NCI-H2029 treated with DMSO at 0.1 percent for 48 hours (cell line): ENCODE measurements around the gene SLC17A8.
"Not testable (repeated sequence)": the region's sequence is repeated elsewhere in the genome, so short reads cannot be mapped to it uniquely, and the experiment has no call there.

Source experiments
- DNase-seq: peaks from one replicate; lab custom pipeline; 2025; lab: John Stamatoyannopoulos, UW

The SLC17A8 gene

DNA sequence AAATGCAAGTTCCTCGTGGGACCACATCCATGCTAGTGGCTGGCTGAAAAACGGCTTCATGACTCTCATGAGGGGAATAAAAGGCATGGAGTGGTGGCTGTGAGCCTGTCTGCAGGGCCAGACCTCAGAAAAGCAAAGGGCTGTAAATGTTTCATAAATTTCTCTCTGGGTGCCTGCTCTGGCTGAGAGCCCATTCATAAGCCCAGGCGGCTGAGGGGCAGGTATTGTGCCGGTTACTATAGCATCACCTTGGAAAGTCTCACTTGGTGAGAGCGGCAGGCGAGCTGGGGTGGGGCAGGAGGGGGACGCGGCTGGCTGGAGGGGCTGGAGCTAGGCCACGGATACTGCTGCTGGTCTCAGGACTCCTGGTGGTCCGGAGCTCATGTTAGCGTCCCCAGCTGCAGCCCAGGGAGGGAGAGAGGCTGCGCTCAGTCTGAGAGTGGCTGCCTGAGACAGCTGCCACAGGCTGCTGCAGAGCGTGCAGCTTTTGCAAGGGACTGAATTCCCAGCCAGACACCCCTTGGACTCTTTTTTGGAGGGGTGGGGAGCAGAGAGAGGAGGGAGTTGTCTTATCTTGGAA lies at the start of gene SLC17A8:
Gene SLC17A8, plus strand, starts transcription at position 431 of the 580 bp plus-strand sequence. CDS start 318 bp downstream, outside the sequence.
- DNase-seq: no peak

DNA sequence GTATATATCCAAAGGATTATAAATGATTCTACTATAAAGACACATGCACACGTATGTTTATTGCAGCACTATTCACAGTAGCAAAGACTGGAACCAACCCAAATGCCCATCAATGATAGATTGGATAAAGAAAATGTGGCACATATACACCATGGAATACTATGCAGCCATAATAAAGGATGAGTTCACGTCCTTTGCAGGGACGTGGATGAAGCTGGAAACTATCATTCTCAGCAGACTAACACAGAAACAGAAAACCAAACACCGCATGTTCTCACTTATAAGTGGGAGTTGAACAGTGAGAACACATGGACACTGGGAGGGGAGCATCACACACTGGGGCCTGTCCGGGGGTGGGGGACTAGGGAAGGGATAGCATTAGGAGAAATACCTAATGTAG lies 48.7 kb upstream of the SLC17A8 start:
- DNase-seq: not testable (repeated sequence)

DNA sequence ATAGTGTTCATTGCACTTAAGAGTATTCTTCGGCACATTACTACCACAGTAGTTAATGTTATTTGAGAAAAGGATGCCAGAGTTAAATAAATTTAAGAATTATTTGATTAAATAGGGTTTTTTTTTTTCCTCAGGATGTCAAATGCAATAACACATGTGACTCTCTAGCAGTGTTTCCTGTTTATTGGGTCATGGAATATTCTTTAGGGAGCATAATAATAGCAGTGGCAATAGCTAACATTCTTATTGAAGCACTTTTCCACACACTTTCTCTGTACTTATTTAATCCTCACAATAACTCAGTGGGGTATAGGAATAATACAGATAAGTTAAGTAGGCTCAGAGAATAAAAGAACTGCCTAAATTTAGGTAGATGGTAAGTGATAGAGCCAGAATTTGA lies 45.6 kb upstream of the SLC17A8 start:
- DNase-seq: no peak

DNA sequence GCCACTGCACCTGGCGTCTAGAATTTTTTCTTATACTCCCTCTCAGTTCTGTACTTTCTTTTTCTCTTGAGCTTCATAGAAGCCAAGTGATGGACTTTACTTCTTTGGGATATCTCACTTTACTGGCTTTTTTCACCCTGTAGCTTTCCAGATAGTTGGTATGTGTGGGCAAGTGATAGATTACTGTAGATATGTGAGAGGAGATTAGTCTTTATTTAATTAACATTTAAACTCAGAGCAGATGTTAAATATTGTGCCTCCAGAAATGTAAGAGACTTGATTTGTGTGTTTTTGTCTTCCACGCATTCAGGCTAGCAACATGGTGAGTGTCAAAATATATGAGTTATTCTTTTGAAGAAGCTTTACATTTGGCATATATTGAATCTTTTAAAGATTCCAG lies 39.5 kb upstream of the SLC17A8 start:
- DNase-seq: no peak

DNA sequence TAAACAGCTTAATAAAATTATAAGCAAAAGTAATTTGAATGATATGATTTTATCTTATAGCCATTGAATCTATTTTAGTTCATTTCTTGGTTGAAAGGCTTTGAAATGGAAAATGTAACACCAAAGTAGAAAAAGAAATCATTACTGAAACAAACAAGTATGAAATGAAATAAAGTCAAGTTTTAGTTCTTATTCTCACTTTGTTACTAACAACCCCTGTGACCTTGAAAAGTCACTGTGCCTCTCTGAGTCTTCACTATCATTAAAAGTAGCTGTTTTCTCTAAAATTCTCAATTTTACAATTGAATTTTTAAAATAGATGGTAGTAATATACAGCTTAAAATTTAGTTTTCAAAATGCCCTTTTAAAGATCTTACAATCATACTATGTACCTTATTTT lies 32.4 kb upstream of the SLC17A8 start:
- DNase-seq: no peak

DNA sequence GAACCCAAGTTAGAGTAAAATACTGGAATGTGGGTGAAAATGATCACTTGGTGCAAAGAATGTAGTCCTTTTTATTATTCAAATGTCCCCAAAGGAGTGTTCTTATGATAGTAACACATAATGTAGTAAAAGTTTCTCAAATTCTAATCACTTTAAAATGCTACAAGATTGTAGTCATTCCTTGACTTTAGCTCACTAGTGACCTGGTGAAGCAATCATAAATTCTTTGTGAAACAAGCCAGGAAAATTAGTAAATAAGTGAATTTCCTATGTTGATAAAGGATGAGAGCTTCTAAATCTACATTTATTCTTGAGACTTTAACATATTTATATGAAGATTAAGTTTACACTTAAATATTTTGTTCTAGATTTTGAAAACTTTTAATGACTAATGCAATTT lies 30.7 kb upstream of the SLC17A8 start:
- no peak for DNase-seq

DNA sequence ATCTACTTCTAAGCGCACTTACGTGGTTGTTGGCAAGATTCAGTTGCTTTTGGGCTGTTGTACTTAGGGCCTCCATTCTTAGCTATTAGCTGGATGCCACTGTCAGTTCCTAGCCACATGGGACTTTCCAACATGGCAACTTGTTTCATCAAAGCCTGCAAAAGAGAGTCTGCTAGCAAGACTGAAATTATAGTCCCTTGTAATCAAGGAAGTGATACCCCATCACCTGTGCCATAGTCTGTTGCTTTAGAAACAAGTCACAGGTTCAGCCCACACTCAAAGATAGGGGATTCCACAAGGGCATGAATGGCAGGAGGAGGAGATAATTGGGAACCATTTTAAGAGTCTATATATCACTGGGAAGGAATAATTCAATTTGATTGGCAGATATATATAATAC lies 27.1 kb upstream of the SLC17A8 start:
- no peak for DNase-seq

DNA sequence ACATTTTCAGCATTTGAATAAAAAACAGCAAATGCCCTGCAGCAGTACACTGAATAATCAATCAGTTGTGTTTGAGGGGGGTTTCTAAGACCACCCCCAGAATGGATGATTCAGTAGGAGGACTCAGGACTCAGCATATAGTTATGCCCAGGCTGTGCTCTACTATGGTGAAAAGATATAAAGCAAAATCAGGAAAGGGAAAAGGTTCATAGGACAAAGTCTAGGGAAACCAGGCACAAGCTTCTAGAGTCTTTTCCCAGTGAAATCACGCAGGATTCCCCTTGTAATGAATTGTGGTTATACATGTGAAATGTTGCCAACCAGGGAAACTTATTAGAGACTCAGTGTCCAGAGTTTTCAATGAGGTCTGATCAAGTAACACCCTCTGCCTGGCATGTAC lies 25.0 kb upstream of the SLC17A8 start:
- DNase-seq: no peak

DNA sequence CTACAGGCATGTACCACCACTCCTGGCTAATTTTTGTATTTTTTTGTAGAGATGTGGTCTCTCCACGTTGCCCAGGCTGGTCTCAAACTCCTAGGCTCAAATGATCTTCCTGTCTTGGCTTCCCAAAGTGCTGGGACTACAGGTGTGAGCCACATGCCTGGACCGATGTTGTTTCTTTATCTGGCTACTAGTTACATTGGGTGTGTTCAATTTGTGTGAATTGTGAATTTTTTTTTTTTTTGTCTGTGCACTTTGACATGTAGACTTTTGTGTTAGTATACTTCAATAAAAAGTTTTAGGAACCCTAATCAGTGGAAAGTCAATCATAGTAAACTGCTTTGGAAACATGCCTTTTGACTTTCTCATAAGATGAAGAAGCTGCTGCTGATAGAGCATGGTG lies 24.0 kb upstream of the SLC17A8 start:
- no peak for DNase-seq

DNA sequence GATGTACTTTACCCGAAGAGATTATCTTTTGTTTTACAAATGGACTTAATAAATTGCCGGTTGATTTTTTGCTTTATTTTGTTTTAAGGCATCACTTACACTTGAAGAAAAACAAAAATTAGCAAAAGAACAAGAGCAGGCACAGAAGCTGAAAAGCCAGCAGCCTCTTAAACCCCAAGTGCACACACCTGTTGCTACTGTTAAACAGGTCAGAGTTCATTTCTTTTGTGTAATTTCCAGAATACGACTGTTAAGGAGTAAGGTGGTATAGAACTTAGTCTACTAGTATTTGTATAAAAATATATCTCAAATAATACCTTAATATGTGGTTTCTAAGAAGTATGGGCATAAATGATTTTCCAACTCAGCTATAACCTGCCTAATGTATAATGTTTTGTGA lies 19.6 kb upstream of the SLC17A8 start:
- DNase-seq: no peak

DNA sequence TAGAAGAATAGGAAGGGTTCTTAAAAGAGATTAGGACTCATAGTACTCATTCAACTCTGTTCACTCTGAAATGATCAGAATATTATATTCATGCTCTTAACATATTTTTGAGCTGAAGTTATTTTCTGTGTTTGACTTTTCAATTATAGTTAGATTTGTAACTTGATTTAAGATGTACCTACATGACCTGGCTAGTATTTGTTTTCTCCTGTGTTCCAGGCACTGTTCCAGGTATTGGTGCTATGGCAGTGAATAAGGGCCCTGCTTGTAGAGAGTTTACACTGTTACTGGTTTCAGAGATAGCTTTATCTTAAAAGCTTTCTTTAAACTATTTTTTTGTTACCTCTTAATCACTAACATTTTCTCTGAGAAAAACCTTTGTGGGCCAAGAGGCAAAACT lies 19.1 kb upstream of the SLC17A8 start:
- DNase-seq: peak; percentile 44

DNA sequence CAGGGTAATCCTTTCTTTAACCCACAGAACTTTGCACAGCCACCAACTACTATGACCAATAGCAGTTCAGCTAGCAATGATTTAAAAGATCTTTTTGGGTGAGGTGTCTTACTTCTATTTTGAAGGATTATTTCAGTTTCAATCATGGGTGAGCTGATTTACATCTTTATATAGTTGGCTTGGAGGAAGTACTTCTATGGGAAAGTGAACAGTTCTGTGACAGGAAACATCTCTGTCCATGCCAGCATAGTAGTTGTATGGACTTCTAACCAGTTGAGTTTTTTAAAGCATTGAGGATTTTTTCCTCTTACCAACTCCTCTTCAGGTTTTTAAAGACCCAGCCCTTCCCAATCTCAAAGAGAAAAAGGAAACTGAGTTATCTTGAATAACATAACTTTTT lies 17.8 kb upstream of the SLC17A8 start:
- DNase-seq: no peak

DNA sequence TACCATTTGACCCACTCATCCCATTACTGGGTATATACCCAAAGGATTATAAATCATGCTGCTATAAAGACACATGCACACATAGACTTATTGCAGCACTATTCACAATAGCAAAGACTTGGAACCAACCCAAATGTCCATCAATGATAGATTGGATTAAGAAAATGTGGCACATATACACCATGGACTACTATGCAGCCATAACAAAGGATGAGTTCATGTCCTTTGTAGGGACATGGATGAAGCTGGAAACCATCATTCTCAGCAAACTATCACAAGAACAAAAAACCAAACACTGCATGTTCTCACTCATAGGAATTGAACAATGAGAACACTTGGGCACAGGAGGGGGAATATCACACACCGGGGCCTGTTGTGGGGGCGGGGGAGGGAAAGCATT lies 14.0 kb upstream of the SLC17A8 start:
- not testable (repeated sequence) for DNase-seq

DNA sequence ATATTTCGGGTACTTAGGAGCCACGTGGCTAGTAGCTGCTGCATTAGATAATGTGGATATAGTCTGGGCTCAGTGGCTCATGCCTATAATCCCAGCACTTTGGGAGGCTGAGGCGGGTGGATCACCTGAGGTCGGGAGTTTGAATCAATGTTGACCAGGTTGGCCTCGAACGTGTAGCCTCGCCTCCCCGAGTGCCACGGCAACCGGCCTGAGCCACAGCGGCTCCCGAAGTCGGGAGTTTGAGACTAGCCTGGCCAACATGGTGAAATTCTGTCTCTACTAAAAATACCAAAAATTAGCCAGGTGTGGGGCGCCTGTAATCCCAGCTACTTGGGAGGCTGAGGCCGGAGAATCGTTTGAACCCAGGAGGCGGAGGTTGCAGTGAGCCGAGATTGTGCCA lies 12.5 kb upstream of the SLC17A8 start:
- DNase-seq: not testable (repeated sequence)

DNA sequence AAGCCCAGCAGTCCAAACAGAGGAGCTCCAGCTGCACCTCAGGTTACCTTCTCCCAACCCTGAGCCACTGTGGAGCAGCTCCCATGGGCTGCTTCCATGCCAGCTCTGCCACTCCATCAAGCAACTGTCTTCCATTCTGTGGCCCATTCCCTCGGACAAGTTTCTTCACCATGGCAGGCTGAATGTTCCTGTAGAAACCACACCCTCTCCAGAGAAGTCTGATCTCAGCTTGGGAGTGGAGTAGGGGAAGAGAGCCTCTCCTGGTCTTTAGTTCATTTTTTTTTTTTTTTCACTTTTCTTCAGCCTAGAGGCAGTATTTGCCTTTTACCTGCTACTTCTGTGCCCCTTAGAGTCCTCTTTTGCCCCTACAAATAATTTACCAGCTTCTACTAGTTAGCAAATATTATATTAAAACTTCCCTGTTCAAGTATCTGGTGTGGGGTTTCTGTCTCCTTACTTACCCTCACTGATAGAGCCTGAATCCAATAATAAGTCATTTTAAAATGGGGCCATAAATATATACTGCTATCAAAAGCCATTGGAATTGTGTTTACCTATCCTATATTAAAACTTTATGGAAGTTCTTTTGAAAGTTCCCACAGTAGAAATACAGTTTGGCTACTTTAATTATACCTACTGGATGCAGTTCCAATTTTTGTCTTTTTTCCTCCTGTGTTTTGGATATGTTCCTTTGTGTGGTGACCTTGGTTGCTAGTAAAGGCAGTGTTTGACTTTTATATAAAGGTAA lies 11.7 kb upstream of the SLC17A8 start:
- DNase-seq: no peak

DNA sequence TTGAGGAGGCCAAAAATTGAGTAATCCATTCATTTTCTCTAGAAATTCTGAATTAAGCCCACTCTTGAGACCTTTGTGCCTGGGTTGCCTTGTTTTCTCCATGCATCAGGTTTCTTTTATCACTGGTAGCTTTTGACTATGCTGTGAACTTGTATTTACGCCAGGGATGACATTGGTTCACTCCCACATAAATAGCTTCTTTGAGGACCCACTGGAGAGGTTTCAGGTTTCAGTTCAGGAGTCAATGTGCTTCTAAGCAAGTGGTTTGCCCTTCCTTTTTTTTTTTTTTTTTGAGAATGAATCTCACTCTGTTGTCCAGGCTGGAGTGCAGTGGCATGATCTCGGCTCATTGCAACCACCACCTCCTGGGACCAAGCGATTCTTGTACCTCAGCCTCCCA lies 10.2 kb upstream of the SLC17A8 start:
- DNase-seq: peak; percentile 91

DNA sequence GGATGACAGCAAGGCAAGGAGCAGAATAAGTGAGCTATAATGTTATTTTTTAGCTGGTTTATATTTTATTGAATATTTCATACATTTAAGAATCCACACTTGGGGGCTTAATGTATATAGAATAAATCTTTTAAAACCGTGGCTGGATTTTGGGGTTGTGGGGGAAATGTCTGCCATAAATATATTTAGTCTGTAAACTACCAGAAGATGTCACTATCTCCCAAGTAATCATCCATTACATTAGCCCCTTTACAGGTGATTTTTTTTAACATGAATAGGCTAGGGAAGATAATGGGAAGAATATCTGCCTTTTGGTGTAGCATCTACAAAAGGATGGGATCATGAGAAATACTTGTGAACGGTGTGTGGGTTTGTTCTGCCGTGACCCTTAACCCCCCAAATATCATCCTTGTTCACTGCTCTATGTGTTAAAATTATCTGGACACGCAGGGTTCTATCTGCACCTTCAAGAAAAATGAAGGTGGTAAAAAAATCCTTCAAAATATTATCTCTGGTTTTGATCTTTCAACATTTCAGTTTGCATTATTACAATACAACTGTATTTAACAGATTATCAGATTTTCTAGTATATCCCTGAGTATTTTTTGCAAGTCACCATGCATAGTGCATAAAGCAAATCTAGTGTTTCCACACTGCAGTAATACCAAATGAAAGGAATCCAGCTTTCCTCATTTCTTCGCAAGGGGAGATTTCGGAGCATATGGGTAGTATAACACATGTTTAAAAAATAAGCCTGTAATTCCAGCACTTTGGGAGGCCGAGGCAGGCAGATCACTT lies 8.0 kb upstream of the SLC17A8 start:
- peak; percentile 26 for DNase-seq

DNA sequence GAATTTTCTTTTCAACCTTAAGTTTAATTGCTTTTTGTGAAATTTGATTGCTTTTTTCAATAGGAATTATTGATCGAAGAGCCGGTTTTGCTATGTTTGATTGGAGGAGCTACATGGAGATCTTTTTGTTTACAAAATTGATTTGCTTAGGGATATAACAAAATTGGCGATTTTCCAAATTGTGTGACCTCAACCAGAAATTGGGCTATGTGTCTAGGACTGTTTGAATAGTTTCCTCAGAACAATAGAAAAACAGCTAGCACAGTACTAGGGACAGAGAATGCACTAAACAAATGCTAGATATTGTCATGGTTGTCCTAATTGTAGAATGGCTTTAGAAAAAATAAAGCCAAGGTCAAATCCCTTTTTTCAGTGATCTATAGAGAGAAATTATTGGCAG lies 2.4 kb downstream of the SLC17A8 start:
- no peak for DNase-seq

DNA sequence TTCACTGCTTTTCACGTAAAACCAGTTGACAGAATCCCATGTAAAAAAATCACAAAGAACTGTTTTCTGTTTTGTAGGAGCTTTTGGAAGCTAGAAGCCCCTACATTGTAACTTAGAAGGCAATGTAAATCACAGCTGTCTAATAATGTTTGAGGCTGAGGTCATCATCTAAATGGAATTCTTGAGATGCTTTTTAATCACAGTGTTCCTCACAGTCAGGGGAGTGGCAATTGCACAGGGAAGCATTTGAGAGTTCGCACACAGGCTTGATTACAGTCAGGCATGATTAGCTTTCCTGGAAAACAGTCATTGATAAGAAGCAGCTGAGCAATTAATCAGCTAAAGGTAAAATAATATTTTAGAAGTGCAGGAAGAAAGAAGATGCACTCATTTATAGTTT lies 2.9 kb downstream of the SLC17A8 start:
- no peak for DNase-seq

DNA sequence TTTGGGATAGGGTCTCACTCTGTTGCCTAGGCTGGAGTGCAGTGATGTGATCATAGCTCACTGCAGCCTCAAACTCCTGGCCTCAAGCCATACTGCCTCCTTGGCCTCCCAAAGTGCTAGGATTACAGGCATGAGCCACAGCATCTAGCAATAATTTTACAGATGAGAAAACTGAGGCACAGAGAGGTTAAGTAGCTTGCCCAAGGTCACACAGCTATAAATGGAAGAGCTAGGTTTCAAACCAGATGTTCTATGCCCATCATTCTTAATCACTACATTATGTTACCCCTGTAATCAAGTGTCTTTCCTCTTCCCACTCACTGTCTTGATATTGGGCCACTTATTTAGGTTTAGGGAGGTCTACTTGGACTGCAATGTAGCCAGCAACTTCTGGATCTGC lies 3.6 kb downstream of the SLC17A8 start:
- DNase-seq: no peak

DNA sequence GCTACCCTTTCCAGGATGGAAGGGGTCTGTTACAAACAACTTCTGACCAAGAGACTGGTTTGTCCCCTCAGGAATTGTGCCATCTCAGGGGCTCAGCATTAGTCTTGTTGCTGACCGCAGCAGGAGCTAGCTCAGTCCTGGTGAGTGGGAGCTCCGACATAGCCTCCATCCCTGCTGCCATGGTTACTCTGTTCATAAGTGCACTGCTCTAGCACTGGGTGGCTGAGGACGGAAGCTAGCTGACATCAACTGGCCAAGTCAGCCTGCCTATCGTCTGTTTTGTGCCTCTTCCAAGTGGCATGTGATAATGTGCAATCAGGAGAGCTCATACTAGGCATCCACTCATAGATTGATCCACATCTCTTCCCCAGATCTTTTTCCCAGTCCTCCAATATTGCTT lies 7.5 kb downstream of the SLC17A8 start:
- no peak for DNase-seq

DNA sequence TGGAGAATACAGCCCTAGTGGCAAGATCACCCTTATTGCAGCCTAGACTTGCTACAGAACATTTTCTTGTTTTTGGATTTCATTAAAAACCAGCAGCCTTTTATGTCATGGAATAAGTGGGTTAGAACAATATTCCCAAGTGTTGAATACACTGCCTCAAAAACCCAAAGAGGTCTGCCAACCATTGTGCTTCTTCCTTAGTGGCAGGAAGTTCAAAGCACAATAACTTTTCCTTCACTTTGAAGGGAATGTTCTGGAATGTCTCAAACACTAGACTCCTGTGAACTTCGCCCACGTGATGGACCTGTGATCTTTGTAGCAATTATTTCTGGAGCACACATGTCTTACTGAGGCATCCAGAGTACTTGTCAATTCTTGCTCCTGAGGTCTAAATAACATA lies 8.5 kb downstream of the SLC17A8 start:
- DNase-seq: no peak

DNA sequence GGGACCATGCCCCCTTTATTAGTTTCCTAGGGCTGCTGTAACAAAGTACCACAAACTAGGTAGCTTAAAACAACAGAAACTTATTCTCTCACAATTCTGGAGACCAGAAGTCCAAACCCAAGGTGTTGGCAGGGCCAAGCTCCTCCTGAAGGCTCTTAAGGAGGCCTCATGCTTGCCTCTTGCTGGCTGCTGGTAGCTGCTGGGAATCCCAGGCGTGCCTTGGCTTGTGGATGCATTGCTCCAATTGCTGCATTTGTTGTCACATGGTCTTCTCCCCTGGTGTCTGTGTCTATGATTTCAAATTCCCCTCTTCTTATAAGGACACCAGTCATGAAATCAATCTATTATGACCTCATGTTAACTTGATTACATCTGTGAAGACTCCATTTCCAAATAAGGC lies 11.2 kb downstream of the SLC17A8 start:
- DNase-seq: no peak
